Measurements from ENCODE around the gene CLTB. TPM values are rescaled to one million over a fixed set of nuclear protein-coding genes. Genes with fewer than 3 reads are reported as not detected.

Gene CLTB
- total RNA-seq, 2 experiments from 2014 or later, result 69.5 to 73.2 TPM

DNA sequence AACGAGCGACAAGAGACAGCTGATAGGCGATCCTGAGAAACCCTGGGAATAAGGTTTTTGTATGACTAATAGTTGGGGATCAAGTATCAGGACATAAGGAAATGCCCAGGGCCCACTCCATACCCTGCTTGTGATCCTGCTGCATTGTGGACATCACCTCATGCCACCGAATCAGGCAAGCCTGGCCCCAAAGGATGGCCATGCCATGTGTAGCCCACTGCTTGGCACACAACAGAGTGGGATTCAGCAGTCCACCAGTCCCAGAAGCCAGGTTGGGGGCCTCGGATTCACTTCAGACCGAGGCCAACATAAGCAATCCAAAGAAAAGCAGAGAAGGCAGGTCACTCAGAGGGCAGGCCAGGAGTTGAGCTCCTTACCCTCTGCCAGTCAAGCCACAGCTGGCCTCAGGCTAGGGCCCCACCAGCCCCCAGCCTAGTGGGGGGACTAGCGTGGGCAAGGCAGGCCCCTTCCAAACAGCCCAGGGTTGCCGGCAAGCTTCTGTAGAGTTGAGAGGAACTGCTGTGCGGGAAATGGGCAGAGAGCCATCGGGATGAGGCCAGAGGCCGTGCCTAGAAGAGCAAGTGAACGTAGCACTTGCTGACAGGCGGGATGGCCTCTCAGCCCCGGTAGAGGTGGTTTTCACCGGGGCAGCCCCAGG is 33.0 kb downstream of the CLTB start:
- no peaks in the 10 kb centered on the region for H3K9me3 Mint-ChIP-seq
- H3K27me3 Mint-ChIP-seq, result no peaks in the 10 kb centered on the region
- ChIA-PET POLR2A (no interaction called here), CTCF (no interaction called here)
- Histone ChIP-seq H3K4me3 (ENCODE audit: low read length) (no peak overlapping the region), H3K36me3 (ENCODE audit: insufficient read depth, low read length) (peaks cover 61% of the 10 kb centered on the region), H3K27ac (ENCODE audit: low read depth in 1 of 2, low read length in 2 of 2) (no peak overlapping the region), H3K27me3 (ENCODE audit: control insufficient read depth in 1 of 2, insufficient read depth in 2 of 2, low read length in 2 of 2) (no peaks in the 10 kb centered on the region), H3K9me3 (ENCODE audit: control insufficient read depth in 1 of 2, insufficient read depth in 1 of 2, low read length in 2 of 2) (no peaks in the 10 kb centered on the region), H3K4me1 (ENCODE audit: insufficient read depth, low read length) (peaks cover 19% of the 10 kb centered on the region)
- intact Hi-C loops (cut with DNase I, micrococcal nuclease), result loop anchor here (10.0 kb wide), 2 partner anchors 151 to 971 kb away; partner anchors contain the start of genes LMAN2 (in 1 of the 2), RGS14 (in 1 of the 2) and RNF44 (in 1 of the 2)
- H3K27ac Mint-ChIP-seq, result no peak overlapping the region
- no peak for TF ChIP-seq CTCF (IDR thresholded peaks at IDR 0.05)
- peaks cover 29% of the 10 kb centered on the region for H3K4me1 Mint-ChIP-seq (ENCODE audit: low read depth)
- DNase-seq (no peak), ATAC-seq (ENCODE audit: poor library complexity) (no peak)
- H3K36me3 Mint-ChIP-seq (ENCODE audit: low read depth), result peaks cover 73% of the 10 kb centered on the region
- no peak overlapping the region for H3K4me3 Mint-ChIP-seq

GRCh38 chr5:176382721-176383120 is 33.6 kb downstream of the CLTB start:
- no peak for TF ChIP-seq CTCF (IDR thresholded peaks at IDR 0.05)
- Mint-ChIP-seq H3K9me3 (no peaks in the 10 kb centered on the region), H3K4me1 (ENCODE audit: low read depth) (peaks cover 23% of the 10 kb centered on the region), H3K27me3 (no peaks in the 10 kb centered on the region), H3K27ac (no peak overlapping the region), H3K36me3 (ENCODE audit: low read depth) (peaks cover 71% of the 10 kb centered on the region), H3K4me3 (no peak overlapping the region)
- intact Hi-C loops (cut with DNase I, micrococcal nuclease), result loop anchor here (10.0 kb wide), 2 partner anchors 152 to 972 kb away; partner anchors contain the start of genes LMAN2 (in 1 of the 2), RGS14 (in 1 of the 2) and RNF44 (in 1 of the 2)
- ChIA-PET POLR2A (no interaction called here), CTCF (no interaction called here)
- no peaks in the 10 kb centered on the region for H3K9me3 ChIP-seq (ENCODE audit: control insufficient read depth in 1 of 2, insufficient read depth in 1 of 2, low read length in 2 of 2)
- H3K4me3 ChIP-seq (ENCODE audit: low read length), result no peak overlapping the region
- no peak overlapping the region for H3K27ac ChIP-seq (ENCODE audit: low read depth in 1 of 2, low read length in 2 of 2)
- peaks cover 13% of the 10 kb centered on the region for H3K4me1 ChIP-seq (ENCODE audit: insufficient read depth, low read length)
- no peaks in the 10 kb centered on the region for H3K27me3 ChIP-seq (ENCODE audit: control insufficient read depth in 1 of 2, insufficient read depth in 2 of 2, low read length in 2 of 2)
- ATAC-seq (ENCODE audit: poor library complexity) (no peak), DNase-seq (no peak)
- peaks cover 61% of the 10 kb centered on the region for H3K36me3 ChIP-seq (ENCODE audit: insufficient read depth, low read length)

- Mint-ChIP-seq H3K27me3 (no peaks in the 10 kb centered on the region), H3K9me3 (no peaks in the 10 kb centered on the region), H3K27ac (no peak overlapping the region), H3K36me3 (ENCODE audit: low read depth) (peaks cover 67% of the 10 kb centered on the region), H3K4me3 (no peak overlapping the region), H3K4me1 (ENCODE audit: low read depth) (peaks cover 16% of the 10 kb centered on the region)
- Histone ChIP-seq H3K27ac (ENCODE audit: low read depth in 1 of 2, low read length in 2 of 2) (no peak overlapping the region), H3K4me1 (ENCODE audit: insufficient read depth, low read length) (peaks cover 5% of the 10 kb centered on the region), H3K4me3 (ENCODE audit: low read length) (no peak overlapping the region), H3K27me3 (ENCODE audit: control insufficient read depth in 1 of 2, insufficient read depth in 2 of 2, low read length in 2 of 2) (no peaks in the 10 kb centered on the region), H3K36me3 (ENCODE audit: insufficient read depth, low read length) (peaks cover 61% of the 10 kb centered on the region), H3K9me3 (ENCODE audit: control insufficient read depth in 1 of 2, insufficient read depth in 1 of 2, low read length in 2 of 2) (no peaks in the 10 kb centered on the region)
- ChIA-PET CTCF (no interaction called here), POLR2A (no interaction called here)
- intact Hi-C loops (cut with DNase I, micrococcal nuclease), result loop anchor here (10.0 kb wide), 2 partner anchors 153 to 973 kb away; partner anchors contain the start of genes LMAN2 (in 1 of the 2), RGS14 (in 1 of the 2) and RNF44 (in 1 of the 2)
- TF ChIP-seq CTCF (IDR thresholded peaks at IDR 0.05), result no peak
- DNase-seq (no peak), ATAC-seq (ENCODE audit: poor library complexity) (no peak)
Observed at GRCh38 chr5:176381979-176382378, 34.4 kb downstream of the CLTB start.
